Fibroblast of pulmonary artery (primary cell): ENCODE measurements around the gene GPC5.
"Not testable (repeated sequence)": the region's sequence is repeated elsewhere in the genome, so short reads cannot be mapped to it uniquely, and the experiment has no call there.

Experiments used
- DNase-seq: peaks from one replicate; pipeline ENCODE4 v3.0.0-alpha.2; 2010; ENCODE audit warnings: low read depth
- H3K4me3 ChIP-seq: replicated peaks from 2 replicates; pipeline ENCODE4 v1.5.1; 2011; ENCODE audit warnings: low read depth, mild to moderate bottlenecking, control low read depth, low read length, moderate library complexity
- CTCF ChIP-seq: IDR thresholded peaks from 2 replicates; pipeline ENCODE4 v1.5.1; 2011; ENCODE audit warnings: mild to moderate bottlenecking, control low read depth, low read length, inconsistent platforms; ENCODE audit errors: missing control alignments

GPC5 gene

GRCh38 chr13:92461402-92461801, 1063.0 kb downstream of the GPC5 start:
- DNase-seq, result no peak
- H3K4me3 ChIP-seq, result no peak overlapping the region
- no peak for TF ChIP-seq CTCF

GRCh38 chr13:92461831-92462230, 1063.4 kb downstream of the GPC5 start:
- no peak for DNase-seq
- no peak for TF ChIP-seq CTCF
- no peak overlapping the region for H3K4me3 ChIP-seq

- no peak overlapping the region for H3K4me3 ChIP-seq
- no peak for DNase-seq
- TF ChIP-seq CTCF, result no peak
Observed at GRCh38 chr13:92463134-92463533, 1064.7 kb downstream of the GPC5 start.

- no peak for TF ChIP-seq CTCF
- DNase-seq, result no peak
- H3K4me3 ChIP-seq, result no peak overlapping the region
Observed at GRCh38 chr13:92473765-92474475, 1075.5 kb downstream of the GPC5 start.

GRCh38 chr13:92480387-92480786, 1082.0 kb downstream of the GPC5 start:
- no peak overlapping the region for H3K4me3 ChIP-seq
- no peak for DNase-seq
- TF ChIP-seq CTCF, result no peak

- DNase-seq, H3K4me3 ChIP-seq: not testable (repeated sequence)
Observed at GRCh38 chr13:92482790-92483189, 1084.4 kb downstream of the GPC5 start.

- no peak for DNase-seq
- H3K4me3 ChIP-seq, result no peak overlapping the region
- no peak for TF ChIP-seq CTCF
Observed at GRCh38 chr13:92483894-92484293, 1085.5 kb downstream of the GPC5 start.

- no peak for DNase-seq
- no peak for TF ChIP-seq CTCF
- no peak overlapping the region for H3K4me3 ChIP-seq
Observed at GRCh38 chr13:92487238-92487637, 1088.8 kb downstream of the GPC5 start.
